Liver (tissue), 9 donors: ENCODE results near the gene JAKMIP1. TPM values are rescaled to one million over a fixed set of nuclear protein-coding genes. Genes with fewer than 3 reads are reported as not detected.

ENCODE experiments used
- DNase-seq: peaks from one replicate; pipeline ENCODE4 v3.0.0-alpha.2; 2017; ENCODE audit warnings: low spot score
- H3K27ac ChIP-seq, 2 donors: one replicate each; pipeline ENCODE4 v1.7.0; 2013; ENCODE audit warnings: inconsistent platforms in 2 of 2, low read length in 2 of 2, control low read depth in 1 of 2, low read depth in 1 of 2, mild to moderate bottlenecking in 1 of 2
- H3K27me3 ChIP-seq, 4 donors: one replicate each; pipeline versions ENCODE4 v1.6.1 to v1.7.0; 2013; ENCODE audit warnings: low read length in 3 of 4, inconsistent platforms in 1 of 4, mild to moderate bottlenecking in 1 of 4, moderate library complexity in 1 of 4; ENCODE audit not compliant: control insufficient read depth in 4 of 4, insufficient read depth in 4 of 4
- H3K36me3 ChIP-seq, 4 donors: one replicate each; pipeline versions ENCODE4 v1.6.1 to v1.7.0; 2013; ENCODE audit warnings: low read length in 3 of 4, mild to moderate bottlenecking in 3 of 4, low read depth in 1 of 4, moderate library complexity in 1 of 4; ENCODE audit not compliant: control insufficient read depth in 4 of 4, insufficient read depth in 3 of 4
- H3K4me1 ChIP-seq, 4 donors: one replicate each; pipeline versions ENCODE4 v1.6.1 to v1.7.0; 2013; ENCODE audit warnings: low read length in 3 of 4, mild to moderate bottlenecking in 3 of 4, moderate library complexity in 1 of 4; ENCODE audit not compliant: control insufficient read depth in 4 of 4, insufficient read depth in 4 of 4
- H3K4me3 ChIP-seq, 3 donors: one replicate each; pipeline versions ENCODE4 v1.6.1 to v1.7.0; 2013; ENCODE audit warnings: low read length in 3 of 3, control low read depth in 1 of 3, low read depth in 1 of 3, mild to moderate bottlenecking in 1 of 3
- H3K9ac ChIP-seq, 2 donors: one replicate each; pipeline ENCODE4 v1.7.0; 2013; ENCODE audit warnings: low read length in 2 of 2, mild to moderate bottlenecking in 2 of 2, moderate library complexity in 2 of 2, control low read depth in 1 of 2, low read depth in 1 of 2
- H3K9me3 ChIP-seq, 4 donors: one replicate each; pipeline versions ENCODE4 v1.6.1 to v1.7.0; 2013; ENCODE audit warnings: low read length in 3 of 4; ENCODE audit not compliant: control insufficient read depth in 4 of 4
- EGR1 ChIP-seq, 2 donors: IDR thresholded peaks; 2 replicates each; pipeline ENCODE4 v1.6.1; 2016 to 2018; ENCODE audit warnings: antibody characterized with exemption in 2 of 2, low read depth in 2 of 2
- FOXA1 ChIP-seq: IDR thresholded peaks from 2 replicates; pipeline ENCODE4 v1.6.1; 2016; ENCODE audit warnings: antibody characterized with exemption
- FOXA2 ChIP-seq: IDR thresholded peaks from 2 replicates; pipeline ENCODE4 v1.6.1; 2016; ENCODE audit warnings: antibody characterized with exemption
- GABPA ChIP-seq, 2 donors: IDR thresholded peaks in 1 of 2; conservative IDR thresholded peaks in 1 of 2; 2 replicates each; pipeline ENCODE4 v1.6.1; 2016; ENCODE audit warnings: antibody characterized with exemption in 2 of 2, mild to moderate bottlenecking in 1 of 2, moderate library complexity in 1 of 2
- HNF4G ChIP-seq: IDR thresholded peaks from 2 replicates; pipeline ENCODE4 v1.6.1; 2016; ENCODE audit warnings: antibody characterized with exemption
- JUND ChIP-seq, 2 donors: IDR thresholded peaks; 2 replicates each; pipeline ENCODE4 v1.6.1; 2016; ENCODE audit warnings: antibody characterized with exemption in 2 of 2
- NR2F2 ChIP-seq: IDR thresholded peaks from 2 replicates; pipeline ENCODE4 v1.6.1; 2016; ENCODE audit warnings: antibody characterized with exemption
- RAD21 ChIP-seq, 2 donors: IDR thresholded peaks; 2 replicates each; pipeline ENCODE4 v1.6.1; 2016; ENCODE audit warnings: antibody characterized with exemption in 2 of 2, mild to moderate bottlenecking in 2 of 2
- RXRA ChIP-seq, 2 donors: IDR thresholded peaks; 2 replicates each; pipeline ENCODE4 v1.6.1; 2017 to 2018; ENCODE audit warnings: antibody characterized with exemption in 2 of 2, mild to moderate bottlenecking in 1 of 2
- TAF1 ChIP-seq: conservative IDR thresholded peaks from 2 replicates; pipeline ENCODE4 v1.6.1; 2016; ENCODE audit warnings: antibody characterized with exemption, mild to moderate bottlenecking
- WGBS: extraction: QIAGEN DNeasy Blood & Tissue Kit; methylation state at CpG from one replicate; pipeline ENCODE4 v1.1.7; 2013; 5-methylcytosine and 5-hydroxymethylcytosine counted together
- polyA plus RNA-seq, 2 donors: library from polyadenylated mRNA; stranded (reverse) in 1 of 2; unstranded in 1 of 2; fragments of 200-250 nt in 1 of 2; fragments of >200 nt in 1 of 2; fragmentation: Nextera tagmentation in 1 of 2; extraction: Ambion mirVana in 1 of 2; gene quantifications; one replicate each; pipeline versions ENCODE4 v1.2.1 to v1.2.3, GENCODE V29; 2013 to 2015
- total RNA-seq, 2 donors: library from RNA; depleted of rRNA; stranded (reverse); fragments of >200 nt; gene quantifications; one replicate each; pipeline ENCODE4 v1.2.3, GENCODE V29; 2014
- TF ChIP-seq, protein P1 (sequence below): fragments of 150-350 bp; IDR thresholded peaks from 2 replicates; pipeline ENCODE4 v1.5.1; 2017; ENCODE audit warnings: improper control_type of control experiment, low read depth, low read length; ENCODE audit not compliant: missing input control
- TF ChIP-seq, protein P2 (sequence below): IDR thresholded peaks from 2 replicates; pipeline ENCODE4 v1.6.1; 2016; ENCODE audit warnings: antibody characterized with exemption
- TF ChIP-seq, protein P3 (sequence below): IDR thresholded peaks from 2 replicates; pipeline ENCODE4 v1.6.1; 2016; ENCODE audit warnings: antibody characterized with exemption, mild to moderate bottlenecking
- TF ChIP-seq, protein P4 (sequence below): IDR thresholded peaks from 2 replicates; pipeline ENCODE4 v1.6.1; 2016; ENCODE audit warnings: antibody characterized with exemption
- donor health status: healthy.
- donor health status: healthy.
- donor health status: healthy.
- donor health status: healthy.
- donor health status: healthy.

Gene JAKMIP1
- total and polyA plus RNA-seq, 4 donors: 0.08 to 0.50 TPM; not detected in 2

DNA sequence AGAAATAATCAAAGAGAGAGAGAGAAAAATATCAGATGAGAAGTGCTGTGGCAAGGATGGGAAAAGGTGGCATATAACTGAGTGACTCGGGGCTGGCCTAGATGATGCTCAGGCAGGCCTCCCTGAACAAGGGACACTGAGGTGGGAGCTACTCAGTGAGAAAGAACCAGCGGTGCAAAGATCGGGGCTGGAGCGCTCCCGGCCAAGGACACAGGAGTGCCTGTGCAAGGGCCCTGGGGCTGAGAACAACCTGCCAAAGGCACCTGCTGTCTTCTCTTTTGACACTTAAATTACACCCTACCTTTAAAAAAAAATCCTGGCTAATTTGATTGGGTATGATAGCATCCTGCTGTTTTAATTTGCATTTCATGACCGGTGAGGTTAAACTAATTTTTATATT lies 104.5 kb downstream of the JAKMIP1 start:
- Histone ChIP-seq H3K9ac (no peak overlapping the region), H3K27ac (no peak overlapping the region), H3K4me3 (no peak overlapping the region), H3K27me3 (no peaks in the 10 kb centered on the region), H3K9me3 (no peaks in the 10 kb centered on the region), H3K36me3 (no peaks in the 10 kb centered on the region), H3K4me1 (no peaks in the 10 kb centered on the region)
- TF ChIP-seq EGR1 (IDR thresholded peaks at IDR 0.05; ENCODE audit: low read depth in 2 of 2) (no peak), HNF4G (no peak), RXRA (IDR thresholded peaks at IDR 0.05) (no peak), NR2F2 (no peak), RAD21 (IDR thresholded peaks at IDR 0.05) (no peak), GABPA (IDR thresholded peaks at IDR 0.05 in 1 of 2, conservative IDR thresholded peaks at IDR 0.05 in 1 of 2) (no peak), FOXA2 (no peak)
- TF ChIP-seq, protein P1, sequence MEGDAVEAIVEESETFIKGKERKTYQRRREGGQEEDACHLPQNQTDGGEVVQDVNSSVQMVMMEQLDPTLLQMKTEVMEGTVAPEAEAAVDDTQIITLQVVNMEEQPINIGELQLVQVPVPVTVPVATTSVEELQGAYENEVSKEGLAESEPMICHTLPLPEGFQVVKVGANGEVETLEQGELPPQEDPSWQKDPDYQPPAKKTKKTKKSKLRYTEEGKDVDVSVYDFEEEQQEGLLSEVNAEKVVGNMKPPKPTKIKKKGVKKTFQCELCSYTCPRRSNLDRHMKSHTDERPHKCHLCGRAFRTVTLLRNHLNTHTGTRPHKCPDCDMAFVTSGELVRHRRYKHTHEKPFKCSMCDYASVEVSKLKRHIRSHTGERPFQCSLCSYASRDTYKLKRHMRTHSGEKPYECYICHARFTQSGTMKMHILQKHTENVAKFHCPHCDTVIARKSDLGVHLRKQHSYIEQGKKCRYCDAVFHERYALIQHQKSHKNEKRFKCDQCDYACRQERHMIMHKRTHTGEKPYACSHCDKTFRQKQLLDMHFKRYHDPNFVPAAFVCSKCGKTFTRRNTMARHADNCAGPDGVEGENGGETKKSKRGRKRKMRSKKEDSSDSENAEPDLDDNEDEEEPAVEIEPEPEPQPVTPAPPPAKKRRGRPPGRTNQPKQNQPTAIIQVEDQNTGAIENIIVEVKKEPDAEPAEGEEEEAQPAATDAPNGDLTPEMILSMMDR: no peak
- TF ChIP-seq, protein P2, sequence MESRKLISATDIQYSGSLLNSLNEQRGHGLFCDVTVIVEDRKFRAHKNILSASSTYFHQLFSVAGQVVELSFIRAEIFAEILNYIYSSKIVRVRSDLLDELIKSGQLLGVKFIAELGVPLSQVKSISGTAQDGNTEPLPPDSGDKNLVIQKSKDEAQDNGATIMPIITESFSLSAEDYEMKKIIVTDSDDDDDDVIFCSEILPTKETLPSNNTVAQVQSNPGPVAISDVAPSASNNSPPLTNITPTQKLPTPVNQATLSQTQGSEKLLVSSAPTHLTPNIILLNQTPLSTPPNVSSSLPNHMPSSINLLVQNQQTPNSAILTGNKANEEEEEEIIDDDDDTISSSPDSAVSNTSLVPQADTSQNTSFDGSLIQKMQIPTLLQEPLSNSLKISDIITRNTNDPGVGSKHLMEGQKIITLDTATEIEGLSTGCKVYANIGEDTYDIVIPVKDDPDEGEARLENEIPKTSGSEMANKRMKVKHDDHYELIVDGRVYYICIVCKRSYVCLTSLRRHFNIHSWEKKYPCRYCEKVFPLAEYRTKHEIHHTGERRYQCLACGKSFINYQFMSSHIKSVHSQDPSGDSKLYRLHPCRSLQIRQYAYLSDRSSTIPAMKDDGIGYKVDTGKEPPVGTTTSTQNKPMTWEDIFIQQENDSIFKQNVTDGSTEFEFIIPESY: no peak
- TF ChIP-seq, protein P3, sequence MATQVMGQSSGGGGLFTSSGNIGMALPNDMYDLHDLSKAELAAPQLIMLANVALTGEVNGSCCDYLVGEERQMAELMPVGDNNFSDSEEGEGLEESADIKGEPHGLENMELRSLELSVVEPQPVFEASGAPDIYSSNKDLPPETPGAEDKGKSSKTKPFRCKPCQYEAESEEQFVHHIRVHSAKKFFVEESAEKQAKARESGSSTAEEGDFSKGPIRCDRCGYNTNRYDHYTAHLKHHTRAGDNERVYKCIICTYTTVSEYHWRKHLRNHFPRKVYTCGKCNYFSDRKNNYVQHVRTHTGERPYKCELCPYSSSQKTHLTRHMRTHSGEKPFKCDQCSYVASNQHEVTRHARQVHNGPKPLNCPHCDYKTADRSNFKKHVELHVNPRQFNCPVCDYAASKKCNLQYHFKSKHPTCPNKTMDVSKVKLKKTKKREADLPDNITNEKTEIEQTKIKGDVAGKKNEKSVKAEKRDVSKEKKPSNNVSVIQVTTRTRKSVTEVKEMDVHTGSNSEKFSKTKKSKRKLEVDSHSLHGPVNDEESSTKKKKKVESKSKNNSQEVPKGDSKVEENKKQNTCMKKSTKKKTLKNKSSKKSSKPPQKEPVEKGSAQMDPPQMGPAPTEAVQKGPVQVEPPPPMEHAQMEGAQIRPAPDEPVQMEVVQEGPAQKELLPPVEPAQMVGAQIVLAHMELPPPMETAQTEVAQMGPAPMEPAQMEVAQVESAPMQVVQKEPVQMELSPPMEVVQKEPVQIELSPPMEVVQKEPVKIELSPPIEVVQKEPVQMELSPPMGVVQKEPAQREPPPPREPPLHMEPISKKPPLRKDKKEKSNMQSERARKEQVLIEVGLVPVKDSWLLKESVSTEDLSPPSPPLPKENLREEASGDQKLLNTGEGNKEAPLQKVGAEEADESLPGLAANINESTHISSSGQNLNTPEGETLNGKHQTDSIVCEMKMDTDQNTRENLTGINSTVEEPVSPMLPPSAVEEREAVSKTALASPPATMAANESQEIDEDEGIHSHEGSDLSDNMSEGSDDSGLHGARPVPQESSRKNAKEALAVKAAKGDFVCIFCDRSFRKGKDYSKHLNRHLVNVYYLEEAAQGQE: no peak
- TF ChIP-seq, protein P4, sequence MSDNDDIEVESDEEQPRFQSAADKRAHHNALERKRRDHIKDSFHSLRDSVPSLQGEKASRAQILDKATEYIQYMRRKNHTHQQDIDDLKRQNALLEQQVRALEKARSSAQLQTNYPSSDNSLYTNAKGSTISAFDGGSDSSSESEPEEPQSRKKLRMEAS: no peak
- DNase-seq: no peak
- WGBS: 85% methylated on average over 6 of the region's 6 CpGs

DNA sequence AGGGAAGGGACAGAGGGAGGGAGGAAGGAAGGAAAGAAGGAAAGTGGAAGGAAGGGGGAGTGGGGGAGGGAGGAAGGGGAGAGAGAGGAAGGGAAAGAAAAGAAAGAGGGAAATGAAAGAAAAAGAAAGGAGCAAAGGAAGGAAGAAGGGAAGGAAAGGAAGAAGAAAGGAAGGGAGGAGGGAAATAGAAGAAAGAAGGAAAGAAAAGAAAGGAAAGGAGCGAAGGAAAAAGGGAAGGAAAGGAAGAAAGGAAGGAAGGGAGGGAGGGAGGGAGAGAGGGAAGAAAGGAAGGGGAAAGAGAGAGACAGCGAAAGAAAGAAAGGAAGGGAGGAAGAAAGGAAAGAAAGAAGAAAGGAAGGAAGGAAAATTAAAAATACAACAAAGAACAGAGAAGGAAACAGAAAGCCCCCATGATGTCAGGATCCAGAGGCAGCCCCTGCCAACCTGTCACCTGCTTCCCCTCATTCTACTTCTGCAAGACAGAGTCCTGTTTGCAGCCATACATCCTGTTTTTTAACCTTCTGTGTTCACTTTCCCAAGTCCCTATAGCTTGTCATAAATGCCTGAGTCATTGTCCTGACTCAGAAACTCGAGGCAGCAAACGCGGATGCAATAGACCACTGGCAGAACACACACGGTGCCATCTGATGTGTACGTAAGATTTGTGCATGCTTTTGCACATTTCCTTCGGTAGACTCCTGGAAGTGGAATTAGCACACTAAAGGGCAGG lies 105.2 kb downstream of the JAKMIP1 start:
- WGBS: 52% methylated on average over 8 of the region's 8 CpGs
- no peaks in the 10 kb centered on the region for H3K4me1 ChIP-seq
- H3K27ac ChIP-seq: no peak overlapping the region
- no peak for DNase-seq
- H3K9me3 ChIP-seq: no peaks in the 10 kb centered on the region
- H3K9ac ChIP-seq: no peak overlapping the region
- no peaks in the 10 kb centered on the region for H3K36me3 ChIP-seq
- no peak overlapping the region for H3K4me3 ChIP-seq
- no peaks in the 10 kb centered on the region for H3K27me3 ChIP-seq
- TF ChIP-seq, protein P4: no peak
- TF ChIP-seq RAD21 (IDR thresholded peaks at IDR 0.05) (no peak), EGR1 (IDR thresholded peaks at IDR 0.05; ENCODE audit: low read depth in 2 of 2) (no peak), RXRA (IDR thresholded peaks at IDR 0.05) (no peak), JUND (IDR thresholded peaks at IDR 0.05) (no peak), HNF4G (no peak), NR2F2 (no peak), FOXA1 (no peak), FOXA2 (no peak), TAF1 (no peak)
- TF ChIP-seq, protein P2: no peak
- TF ChIP-seq, protein P1: no peak
